ENCODE measurements around the gene TOM1L1. TPM values are rescaled to one million over a fixed set of nuclear protein-coding genes. Genes with fewer than 3 reads are reported as not detected.

Gene TOM1L1, protein sequence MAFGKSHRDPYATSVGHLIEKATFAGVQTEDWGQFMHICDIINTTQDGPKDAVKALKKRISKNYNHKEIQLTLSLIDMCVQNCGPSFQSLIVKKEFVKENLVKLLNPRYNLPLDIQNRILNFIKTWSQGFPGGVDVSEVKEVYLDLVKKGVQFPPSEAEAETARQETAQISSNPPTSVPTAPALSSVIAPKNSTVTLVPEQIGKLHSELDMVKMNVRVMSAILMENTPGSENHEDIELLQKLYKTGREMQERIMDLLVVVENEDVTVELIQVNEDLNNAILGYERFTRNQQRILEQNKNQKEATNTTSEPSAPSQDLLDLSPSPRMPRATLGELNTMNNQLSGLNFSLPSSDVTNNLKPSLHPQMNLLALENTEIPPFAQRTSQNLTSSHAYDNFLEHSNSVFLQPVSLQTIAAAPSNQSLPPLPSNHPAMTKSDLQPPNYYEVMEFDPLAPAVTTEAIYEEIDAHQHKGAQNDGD
- 40.2 and 44.2 TPM in 2 replicates for total RNA-seq

DNA sequence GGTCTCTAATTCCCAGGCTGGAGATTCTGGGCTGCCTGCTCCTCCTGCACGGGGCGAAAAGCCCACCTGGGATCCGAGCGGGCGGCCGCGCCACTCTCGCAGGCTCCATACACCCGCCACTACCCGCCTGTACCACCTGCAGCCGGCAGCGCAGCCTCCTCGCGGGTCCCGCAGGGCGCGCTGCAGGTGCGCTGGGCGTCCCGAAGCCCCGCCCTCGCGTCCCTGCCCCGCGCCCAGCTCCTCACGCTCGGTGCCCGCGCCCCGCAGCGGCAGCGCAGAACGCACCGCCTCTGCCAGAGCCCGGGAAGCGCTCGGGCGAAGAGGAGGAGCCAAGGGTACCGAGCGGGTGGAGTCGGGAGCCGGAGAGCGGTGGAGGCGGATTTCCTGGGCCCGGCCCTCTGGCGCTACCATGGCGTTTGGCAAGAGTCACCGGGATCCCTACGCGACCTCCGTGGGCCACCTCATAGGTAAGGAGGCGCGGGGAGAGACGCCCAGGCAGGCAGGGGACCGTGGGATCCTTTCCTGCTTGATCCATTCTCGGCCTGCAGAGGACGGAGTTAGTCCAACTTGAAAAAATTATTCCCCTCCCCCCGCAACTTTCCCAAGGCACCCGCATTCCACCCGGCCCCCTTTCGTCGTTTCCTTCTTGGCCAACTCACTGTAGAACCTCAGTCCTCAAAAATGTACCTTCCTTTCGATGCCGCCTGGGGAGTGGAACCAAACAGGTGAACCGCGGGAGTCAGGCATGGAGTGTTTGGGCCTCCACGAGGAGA is at the start of gene TOM1L1:
Gene TOM1L1 (plus strand): TSS at position 396 of the 773 bp plus-strand sequence. CDS start 14 bp downstream, at position 410.
- Histone ChIP-seq H3K79me2 (ENCODE audit: insufficient read depth, low read length) (peaks cover 8% of the 10 kb centered on the region), H3K9me3 (ENCODE audit: low read depth, low read length) (no peaks in the 10 kb centered on the region), H3K36me3 (ENCODE audit: insufficient read depth, low read length) (peaks cover 4% of the 10 kb centered on the region), H3K4me3 (ENCODE audit: insufficient read depth, low read length) (peak within 1 kb of the TSS; percentile 88), H3K4me1 (ENCODE audit: insufficient read depth, low read length) (peaks cover 16% of the 10 kb centered on the region), H3K27ac (ENCODE audit: low read depth, low read length) (peak within 1 kb of the TSS; percentile 47), H3K4me2 (ENCODE audit: insufficient read depth, low read length) (peak within 1 kb of the TSS; percentile 97), H2AFZ (ENCODE audit: low read length) (peak within 1 kb of the TSS; percentile 99), H3K27me3 (ENCODE audit: insufficient read depth, low read length) (peaks cover 4% of the 10 kb centered on the region), H4K20me1 (ENCODE audit: insufficient read depth, low read length) (no peaks in the 10 kb centered on the region)
- TF ChIP-seq, protein P1, sequence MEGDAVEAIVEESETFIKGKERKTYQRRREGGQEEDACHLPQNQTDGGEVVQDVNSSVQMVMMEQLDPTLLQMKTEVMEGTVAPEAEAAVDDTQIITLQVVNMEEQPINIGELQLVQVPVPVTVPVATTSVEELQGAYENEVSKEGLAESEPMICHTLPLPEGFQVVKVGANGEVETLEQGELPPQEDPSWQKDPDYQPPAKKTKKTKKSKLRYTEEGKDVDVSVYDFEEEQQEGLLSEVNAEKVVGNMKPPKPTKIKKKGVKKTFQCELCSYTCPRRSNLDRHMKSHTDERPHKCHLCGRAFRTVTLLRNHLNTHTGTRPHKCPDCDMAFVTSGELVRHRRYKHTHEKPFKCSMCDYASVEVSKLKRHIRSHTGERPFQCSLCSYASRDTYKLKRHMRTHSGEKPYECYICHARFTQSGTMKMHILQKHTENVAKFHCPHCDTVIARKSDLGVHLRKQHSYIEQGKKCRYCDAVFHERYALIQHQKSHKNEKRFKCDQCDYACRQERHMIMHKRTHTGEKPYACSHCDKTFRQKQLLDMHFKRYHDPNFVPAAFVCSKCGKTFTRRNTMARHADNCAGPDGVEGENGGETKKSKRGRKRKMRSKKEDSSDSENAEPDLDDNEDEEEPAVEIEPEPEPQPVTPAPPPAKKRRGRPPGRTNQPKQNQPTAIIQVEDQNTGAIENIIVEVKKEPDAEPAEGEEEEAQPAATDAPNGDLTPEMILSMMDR (IDR thresholded peaks at IDR 0.05; ENCODE audit: extremely low read depth, low read depth, low read length), result no peak
- DNase-seq (ENCODE audit: insufficient read length, low spot score, missing footprints), result peak; percentile 95

DNA sequence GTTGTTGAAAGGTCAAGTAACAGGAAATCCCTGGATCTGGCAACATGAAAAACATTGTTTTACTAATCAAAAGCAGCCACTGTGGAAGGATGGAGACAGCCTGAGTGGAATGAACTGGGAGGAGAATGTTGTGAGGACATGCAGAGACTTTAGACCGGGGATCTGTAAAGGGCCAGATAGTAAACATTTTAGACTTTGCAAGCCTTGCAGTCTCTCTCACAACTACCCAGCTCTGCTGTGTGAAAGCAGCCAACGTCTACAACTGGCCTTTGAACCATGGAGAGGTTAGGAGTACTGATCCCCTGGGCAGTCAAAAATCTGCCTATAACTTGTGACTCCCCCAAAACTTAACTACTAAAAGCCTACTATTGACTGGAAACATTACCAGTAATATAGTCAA is 41.5 kb upstream of the TOM1L1 start:
- Histone ChIP-seq H3K4me3 (ENCODE audit: insufficient read depth, low read length) (no peak overlapping the region), H2AFZ (ENCODE audit: low read length) (no peak overlapping the region), H4K20me1 (ENCODE audit: insufficient read depth, low read length) (no peaks in the 10 kb centered on the region), H3K9me3 (ENCODE audit: low read depth, low read length) (no peaks in the 10 kb centered on the region), H3K4me1 (ENCODE audit: insufficient read depth, low read length) (no peaks in the 10 kb centered on the region), H3K4me2 (ENCODE audit: insufficient read depth, low read length) (no peak overlapping the region), H3K36me3 (ENCODE audit: insufficient read depth, low read length) (no peaks in the 10 kb centered on the region), H3K79me2 (ENCODE audit: insufficient read depth, low read length) (no peaks in the 10 kb centered on the region), H3K27me3 (ENCODE audit: insufficient read depth, low read length) (no peaks in the 10 kb centered on the region), H3K27ac (ENCODE audit: low read depth, low read length) (no peak overlapping the region)
- TF ChIP-seq, protein P1 (IDR thresholded peaks at IDR 0.05; ENCODE audit: extremely low read depth, low read depth, low read length), result no peak
- DNase-seq (ENCODE audit: insufficient read length, low spot score, missing footprints), result no peak

DNA sequence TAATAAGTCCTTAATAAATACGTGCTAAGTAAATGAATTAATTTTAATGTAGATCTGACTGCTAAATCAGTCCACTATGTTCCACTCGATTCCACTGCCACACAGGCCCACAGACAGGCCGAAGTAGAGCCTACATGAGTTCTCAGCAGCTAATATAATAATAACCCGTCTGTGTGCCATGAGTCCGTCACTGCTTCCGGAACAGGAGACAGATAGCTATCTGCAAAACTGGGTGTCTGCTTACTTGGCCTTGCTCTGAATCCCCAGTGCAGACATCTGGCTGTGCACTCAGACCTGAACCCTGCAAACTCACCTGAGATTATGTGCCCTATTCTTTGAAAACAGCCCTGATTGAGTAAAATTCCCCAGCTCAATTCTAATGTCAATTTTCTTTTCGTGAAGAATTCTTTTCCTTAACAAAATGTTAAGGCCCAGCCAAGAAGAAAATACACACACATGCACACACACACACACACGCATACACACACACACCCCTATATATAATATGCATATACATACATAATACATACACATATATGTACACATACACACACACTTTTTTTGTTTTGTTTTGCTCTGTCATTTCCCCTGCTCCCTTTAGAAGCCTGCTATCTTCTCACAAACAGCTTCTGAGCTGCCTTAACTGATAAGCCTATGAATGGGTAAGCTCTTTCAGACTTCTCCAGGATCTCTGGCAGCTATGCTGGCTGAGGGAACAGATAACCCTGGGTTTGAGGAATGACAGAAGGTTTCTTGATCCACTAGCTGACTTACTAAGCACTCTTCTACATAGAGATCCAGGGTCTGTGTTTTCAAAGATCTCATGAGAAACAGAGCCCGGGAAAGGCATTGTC is 39.8 kb upstream of the TOM1L1 start:
- Histone ChIP-seq H3K27ac (ENCODE audit: low read depth, low read length) (no peak overlapping the region), H3K79me2 (ENCODE audit: insufficient read depth, low read length) (no peaks in the 10 kb centered on the region), H3K27me3 (ENCODE audit: insufficient read depth, low read length) (no peaks in the 10 kb centered on the region), H3K9me3 (ENCODE audit: low read depth, low read length) (no peaks in the 10 kb centered on the region), H4K20me1 (ENCODE audit: insufficient read depth, low read length) (no peaks in the 10 kb centered on the region), H3K4me2 (ENCODE audit: insufficient read depth, low read length) (no peak overlapping the region), H3K4me1 (ENCODE audit: insufficient read depth, low read length) (no peaks in the 10 kb centered on the region), H3K4me3 (ENCODE audit: insufficient read depth, low read length) (no peak overlapping the region), H3K36me3 (ENCODE audit: insufficient read depth, low read length) (no peaks in the 10 kb centered on the region), H2AFZ (ENCODE audit: low read length) (no peak overlapping the region)
- TF ChIP-seq, protein P1 (IDR thresholded peaks at IDR 0.05; ENCODE audit: extremely low read depth, low read depth, low read length), result no peak
- no peak for DNase-seq (ENCODE audit: insufficient read length, low spot score, missing footprints)
